NCI-H748 (cell line): ENCODE measurements around the gene RIC8B.
"Not testable (repeated sequence)": the region's sequence is repeated elsewhere in the genome, so short reads cannot be mapped to it uniquely, and the experiment has no call there.

Experiments
- DNase-seq: peaks from one replicate; lab custom pipeline; 2025; ENCODE audit not compliant: unreplicated experiment; lab: John Stamatoyannopoulos, UW

The RIC8B gene

GRCh38 chr12:106774005-106774807, at the start of gene RIC8B:
RIC8B (plus strand) TSS chr12:106774682; CDS start chr12:106774746, 64 bp downstream.
- peak; percentile 99 for DNase-seq

- no peak for DNase-seq
Observed at GRCh38 chr12:106724934-106725333, 49.5 kb upstream of the RIC8B start.

- not testable (repeated sequence) for DNase-seq
Observed at GRCh38 chr12:106726603-106727202, 47.8 kb upstream of the RIC8B start.

- DNase-seq = no peak
Observed at GRCh38 chr12:106729611-106730010, 44.9 kb upstream of the RIC8B start.

- DNase-seq = no peak
Observed at GRCh38 chr12:106732890-106733289, 41.6 kb upstream of the RIC8B start.

GRCh38 chr12:106733660-106734059, 40.8 kb upstream of the RIC8B start:
- no peak for DNase-seq

- DNase-seq = peak; percentile 18
Observed at GRCh38 chr12:106736051-106736957, 38.2 kb upstream of the RIC8B start.

- no peak for DNase-seq
Observed at GRCh38 chr12:106739318-106739717, 35.2 kb upstream of the RIC8B start.

GRCh38 chr12:106739815-106740530, 34.5 kb upstream of the RIC8B start:
- no peak for DNase-seq

- DNase-seq = no peak
Observed at GRCh38 chr12:106740818-106741217, 33.7 kb upstream of the RIC8B start.

GRCh38 chr12:106741247-106741646, 33.2 kb upstream of the RIC8B start:
- no peak for DNase-seq

- no peak for DNase-seq
Observed at GRCh38 chr12:106743270-106743988, 31.1 kb upstream of the RIC8B start.

- DNase-seq = no peak
Observed at GRCh38 chr12:106744600-106744999, 29.9 kb upstream of the RIC8B start.

- DNase-seq = no peak
Observed at GRCh38 chr12:106745181-106745745, 29.2 kb upstream of the RIC8B start.

- no peak for DNase-seq
Observed at GRCh38 chr12:106747973-106748436, 26.5 kb upstream of the RIC8B start.

- no peak for DNase-seq
Observed at GRCh38 chr12:106750524-106750923, 24.0 kb upstream of the RIC8B start.

GRCh38 chr12:106753526-106753925, 21.0 kb upstream of the RIC8B start:
- DNase-seq = no peak

- DNase-seq = no peak
Observed at GRCh38 chr12:106754331-106754730, 20.2 kb upstream of the RIC8B start.

GRCh38 chr12:106757623-106758348, 16.7 kb upstream of the RIC8B start:
- DNase-seq = no peak
